Caco-2 (cell line): ENCODE measurements around the gene DNHD1. TPM values are rescaled to one million over a fixed set of nuclear protein-coding genes. Genes with fewer than 3 reads are reported as not detected.

Experiments
- BruUV-seq: library from RNA; stranded (reverse); fragments of 400-500 nt; replicated peaks from 2 replicates; lab custom pipeline; 2021; lab: Mats Ljungman, UMichigan
- CTCF ChIA-PET: fragments of 300-600 bp; sonication (Branson Sonifier 250); formaldehyde crosslinking; loops from one replicate; lab custom pipeline; 2022; ENCODE audit warnings: antibody characterized with exemption; lab: Charles Lee
- POLR2A ChIA-PET: fragments of 300-600 bp; sonication (Branson Sonifier 250); formaldehyde crosslinking; loops from one replicate; lab custom pipeline; 2022; ENCODE audit warnings: antibody characterized with exemption; lab: Charles Lee
- DNase-seq, 2 experiments: peaks; one replicate each; pipeline versions ENCODE4 v3.0.0 to v3.0.0-alpha.2; 2020 to 2022
- H3K27me3 ChIP-seq: replicated peaks from 2 replicates; pipeline ENCODE4 v1.6.0; 2011; ENCODE audit warnings: low read length; ENCODE audit not compliant: control insufficient read depth, insufficient read depth
- H3K36me3 ChIP-seq: 2 replicates; pipeline ENCODE4 v1.5.1; 2011; ENCODE audit warnings: low read length; ENCODE audit not compliant: control insufficient read depth, insufficient read depth
- H3K4me1 ChIP-seq: fragments of 250-450 bp; sonication (Bioruptor Pico); 2 replicates; pipeline ENCODE4 v1.5.1; 2020; ENCODE audit warnings: mild to moderate bottlenecking
- H3K4me3 ChIP-seq: 2 replicates; pipeline ENCODE4 v1.5.1; 2011; ENCODE audit warnings: low read depth, mild to moderate bottlenecking, control low read depth, low read length
- H3K9me3 ChIP-seq: fragments of 250-450 bp; sonication (Bioruptor Pico); 2 replicates; pipeline ENCODE4 v1.5.1; 2020; ENCODE audit warnings: mild to moderate bottlenecking, moderate library complexity
- H3K27ac Mint-ChIP-seq: one replicate; pipeline ENCODE4 v1.8.0; 2022; ENCODE audit warnings: mixed read lengths; ENCODE audit not compliant: unreplicated experiment
- H3K27me3 Mint-ChIP-seq: one replicate; pipeline ENCODE4 v1.8.0; 2022; ENCODE audit warnings: mixed read lengths; ENCODE audit not compliant: insufficient read depth, unreplicated experiment
- H3K36me3 Mint-ChIP-seq: one replicate; pipeline ENCODE4 v1.8.0; 2022; ENCODE audit warnings: mild to moderate bottlenecking, mixed read lengths; ENCODE audit not compliant: insufficient read depth, unreplicated experiment
- H3K4me1 Mint-ChIP-seq: one replicate; pipeline ENCODE4 v1.8.0; 2022; ENCODE audit warnings: low read depth, mixed read lengths; ENCODE audit not compliant: unreplicated experiment
- H3K4me3 Mint-ChIP-seq: one replicate; pipeline ENCODE4 v1.8.0; 2022; ENCODE audit warnings: mild to moderate bottlenecking, moderate library complexity, mixed read lengths; ENCODE audit not compliant: unreplicated experiment
- H3K9me3 Mint-ChIP-seq: one replicate; pipeline ENCODE4 v1.8.0; 2022; ENCODE audit warnings: mixed read lengths; ENCODE audit not compliant: unreplicated experiment
- CTCF ChIP-seq, 2 experiments: fragments of 200-600 bp in 1 of 2; IDR thresholded peaks; 1 replicate in 1 of 2; 2 replicates in 1 of 2; pipeline versions ENCODE4 v1.5.1 to v1.8.0; 2011 to 2022; ENCODE audit warnings: antibody characterized with exemption in 1 of 2, control low read depth in 1 of 2, inconsistent platforms in 1 of 2, low read depth in 1 of 2, low read length in 1 of 2, mild to moderate bottlenecking in 1 of 2, moderate library complexity in 1 of 2; ENCODE audit not compliant: insufficient read depth in 1 of 2, severe bottlenecking in 1 of 2, unreplicated experiment in 1 of 2
- intact Hi-C: fragments of 100-400 bp; cut with micrococcal nuclease; formaldehyde crosslinking; loops from one replicate; pipeline ENCODE4 v1.10.0; 2022; ENCODE audit not compliant: unreplicated experiment
- total RNA-seq: library from RNA; stranded (reverse); gene quantifications from 2 replicates; pipeline ENCODE4 v1.2.3, GENCODE V29; 2022

Gene DNHD1
- total RNA-seq, 1 experiment from 2014 or later: 5.7 TPM

DNA sequence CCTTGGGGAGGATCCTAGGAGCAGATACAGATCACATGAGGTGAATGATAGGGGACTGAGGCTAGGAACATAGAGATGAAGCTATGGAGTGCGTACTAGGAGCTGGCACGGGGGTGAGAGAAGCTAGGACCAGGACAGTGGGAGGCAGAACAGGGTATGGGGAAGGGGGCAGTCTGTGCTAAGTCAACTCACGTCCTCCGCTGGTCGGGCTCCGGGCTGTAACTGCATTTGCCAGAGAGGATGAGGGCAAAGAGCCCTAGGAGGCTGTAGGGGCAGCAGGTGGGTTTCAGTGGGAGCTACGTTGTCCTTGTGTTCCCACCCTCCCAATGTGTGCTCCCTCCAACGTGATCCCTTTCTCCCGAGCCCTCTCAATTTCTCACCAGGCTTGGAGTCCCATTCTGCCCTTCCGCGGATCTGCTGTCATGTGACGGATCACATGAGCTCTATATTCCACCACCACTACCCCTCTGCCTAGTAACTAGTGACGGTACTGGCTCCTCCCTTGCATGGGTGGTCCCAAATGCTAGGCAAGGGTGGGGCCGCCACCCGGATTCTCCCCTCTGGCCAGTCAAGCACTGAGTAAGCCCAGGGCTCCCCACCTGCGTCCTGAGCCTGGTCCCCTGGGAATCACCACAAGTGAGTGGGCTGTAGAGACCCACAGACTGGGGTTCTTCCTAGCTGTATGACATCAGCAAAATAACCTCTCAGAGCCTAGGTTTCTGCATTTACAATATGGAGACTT, 122.1 kb downstream of the DNHD1 start, which contains the start of gene TPP1:
TPP1 (minus strand) TSS at position 419 of the 742 bp plus-strand sequence; CDS start at position 397, 22 bp downstream.
- H3K4me1 ChIP-seq: no peaks in the 10 kb centered on the region
- no peaks in the 10 kb centered on the region for H3K9me3 ChIP-seq
- H3K36me3 ChIP-seq: no peaks in the 10 kb centered on the region
- no TSS peak for BruUV-seq
- Mint-ChIP-seq H3K27me3 (no peaks in the 10 kb centered on the region), H3K4me1 (no peaks in the 10 kb centered on the region), H3K36me3 (no peaks in the 10 kb centered on the region), H3K27ac (no peak within 1 kb of the TSS), H3K9me3 (no peaks in the 10 kb centered on the region), H3K4me3 (no peak within 1 kb of the TSS)
- H3K4me3 ChIP-seq: peak within 1 kb of the TSS; percentile 82
- ChIA-PET CTCF (interaction anchor here (0.6 to 1.6 kb wide), 11 partner anchors 10 to 240 kb away, joined by 3 to 9 read pairs (median 5); partner anchors contain the start of genes MRPL17 and TRIM3), POLR2A (interaction anchor here (1.4 to 1.6 kb wide), 3 partner anchors 12 to 138 kb away, joined by 6 to 11 read pairs (median 8); partner anchors contain the start of genes ARFIP2, MRPL17 and TIMM10B)
- intact Hi-C loops: loop anchor here (1.0 to 10.0 kb wide), 3 partner anchors 16 to 384 kb away; partner anchors contain the start of genes CNGA4, FHIP1B, ILK and RRP8
- DNase-seq: peak; percentile 93
- H3K27me3 ChIP-seq: no peaks in the 10 kb centered on the region
- TF ChIP-seq CTCF (IDR thresholded peaks at IDR 0.05; ENCODE audit: insufficient read depth in 1 of 2, low read depth in 1 of 2, low read length in 1 of 2, severe bottlenecking in 1 of 2, unreplicated experiment in 1 of 2): no peak

- Mint-ChIP-seq H3K4me1 (no peaks in the 10 kb centered on the region), H3K27me3 (no peaks in the 10 kb centered on the region), H3K4me3 (no peak overlapping the region), H3K36me3 (no peaks in the 10 kb centered on the region), H3K9me3 (no peaks in the 10 kb centered on the region), H3K27ac (no peak overlapping the region)
- no peaks in the 10 kb centered on the region for H3K36me3 ChIP-seq
- CTCF ChIA-PET: no interaction called here
- DNase-seq: no peak
- POLR2A ChIA-PET: no interaction called here
- intact Hi-C loops: no loop called here
- no peak overlapping the region for H3K4me3 ChIP-seq
- no peaks in the 10 kb centered on the region for H3K9me3 ChIP-seq
- H3K4me1 ChIP-seq: no peaks in the 10 kb centered on the region
- H3K27me3 ChIP-seq: no peaks in the 10 kb centered on the region
- BruUV-seq: no TSS peak
- no peak for TF ChIP-seq CTCF (IDR thresholded peaks at IDR 0.05; ENCODE audit: insufficient read depth in 1 of 2, low read depth in 1 of 2, low read length in 1 of 2, severe bottlenecking in 1 of 2, unreplicated experiment in 1 of 2)
Observed at GRCh38 chr11:6620636-6621035, 123.6 kb downstream of the DNHD1 start.

Other genes with a start within 250 kb of the DNHD1 start
- gene CCKBR, start 237.4 kb upstream of the DNHD1 start, total RNA-seq: 1.6 and 2.1 TPM in 2 replicates
- gene CAVIN3, start 176.8 kb upstream of the DNHD1 start, total RNA-seq: 7.7 and 11.2 TPM in 2 replicates
- gene SMPD1, start 106.8 kb upstream of the DNHD1 start, total RNA-seq: 38.6 and 41.9 TPM in 2 replicates
- gene APBB1, start 78.2 kb upstream of the DNHD1 start, total RNA-seq: 37.8 and 39.0 TPM in 2 replicates
- gene HPX, start 56.3 kb upstream of the DNHD1 start, total RNA-seq: 10.7 and 10.9 TPM in 2 replicates
- 28.0 and 33.4 TPM in 2 replicates for gene TRIM3, start 23.3 kb upstream of the DNHD1 start, total RNA-seq
- gene ARFIP2, start 15.9 kb upstream of the DNHD1 start, total RNA-seq: 94.6 and 100 TPM in 2 replicates
- 52.4 and 53.1 TPM in 2 replicates for gene TIMM10B, start 15.8 kb upstream of the DNHD1 start, total RNA-seq
- 20.0 and 21.0 TPM in 2 replicates for gene RRP8, start 106.3 kb downstream of the DNHD1 start, total RNA-seq
- 117 and 119 TPM in 2 replicates for gene ILK, start 106.5 kb downstream of the DNHD1 start, total RNA-seq
- 142 and 143 TPM in 2 replicates for gene TAF10, start 114.9 kb downstream of the DNHD1 start, total RNA-seq
- 61.7 TPM in 2 replicates for gene TPP1, start 122.1 kb downstream of the DNHD1 start, total RNA-seq
- 1.7 and 2.0 TPM in 2 replicates for gene DCHS1, start 158.5 kb downstream of the DNHD1 start, total RNA-seq
- 57.8 and 60.8 TPM in 2 replicates for gene MRPL17, start 186.1 kb downstream of the DNHD1 start, total RNA-seq